HEK293 (cell line): ENCODE measurements around the gene CMKLR1.

ENCODE experiments used
- CTCF ChIA-PET: fragments of 350-600 bp; formaldehyde crosslinking; extraction: SDS; loops from one replicate; lab custom pipeline; 2021; ENCODE audit warnings: antibody characterized with exemption; lab: Yijun Ruan, JAX
- POLR2A ChIA-PET: fragments of 300-600 bp; formaldehyde crosslinking; extraction: SDS; loops from one replicate; lab custom pipeline; 2020; ENCODE audit warnings: antibody characterized with exemption, inconsistent platforms; lab: Yijun Ruan, JAX
- H3K27ac ChIP-seq: fragments of 200-500 bp; sonication (Bioruptor generic); 2 replicates; pipeline ENCODE4 v1.5.1; 2014; ENCODE audit warnings: low read depth, low read length, control low read depth, inconsistent platforms; ENCODE audit errors: extremely low read depth
- H3K36me3 ChIP-seq, 2 experiments: fragments of 200-500 bp in 1 of 2; sonication (Bioruptor generic) in 1 of 2; 1 replicate in 1 of 2; 2 replicates in 1 of 2; pipeline ENCODE4 v1.5.1; 2014 to 2017; ENCODE audit warnings: inconsistent platforms in 2 of 2, low read length in 2 of 2; ENCODE audit not compliant: control insufficient read depth in 2 of 2, insufficient read depth in 1 of 2
- H3K4me1 ChIP-seq: fragments of 200-500 bp; sonication (Bioruptor generic); 2 replicates; pipeline ENCODE4 v1.5.1; 2014; ENCODE audit warnings: mild to moderate bottlenecking, low read length, inconsistent platforms; ENCODE audit not compliant: control insufficient read depth, insufficient read depth
- H3K4me3 ChIP-seq: 2 replicates; pipeline ENCODE4 v1.5.1; 2011; ENCODE audit warnings: low read depth, mild to moderate bottlenecking, control low read depth, low read length, moderate library complexity
- H3K9me3 ChIP-seq: fragments of 200-500 bp; sonication (Bioruptor generic); 2 replicates; pipeline ENCODE4 v1.5.1; 2014; ENCODE audit warnings: low read depth, low read length, inconsistent platforms; ENCODE audit not compliant: control insufficient read depth, insufficient read depth
- ATF2 ChIP-seq: fragments of 450-650 bp; formaldehyde crosslinking; IDR thresholded peaks from 2 replicates; pipeline ENCODE4 v1.5.1; 2016; ENCODE audit warnings: missing biosample characterization, missing genetic modification characterization, low read depth
- BCL11B ChIP-seq: fragments of 450-650 bp; formaldehyde crosslinking; IDR thresholded peaks from 2 replicates; pipeline ENCODE4 v1.5.1; 2016; ENCODE audit warnings: low read depth, missing biosample characterization, missing genetic modification characterization
- PRDM10 ChIP-seq: fragments of 450-650 bp; formaldehyde crosslinking; IDR thresholded peaks from 2 replicates; pipeline ENCODE4 v1.5.1; 2016; ENCODE audit warnings: missing biosample characterization, missing genetic modification characterization
- PRDM4 ChIP-seq: fragments of 450-650 bp; formaldehyde crosslinking; IDR thresholded peaks from 2 replicates; pipeline ENCODE4 v1.5.1; 2017; ENCODE audit warnings: missing biosample characterization, missing genetic modification characterization
- PRDM6 ChIP-seq: fragments of 450-650 bp; formaldehyde crosslinking; IDR thresholded peaks from 2 replicates; pipeline ENCODE4 v1.5.1; 2017; ENCODE audit warnings: missing biosample characterization, missing genetic modification characterization
- SCRT1 ChIP-seq: fragments of 450-650 bp; formaldehyde crosslinking; IDR thresholded peaks from 2 replicates; pipeline ENCODE4 v1.5.1; 2016; ENCODE audit warnings: missing biosample characterization, missing genetic modification characterization, borderline replicate concordance
- YY2 ChIP-seq: fragments of 450-650 bp; formaldehyde crosslinking; IDR thresholded peaks from 2 replicates; pipeline ENCODE4 v1.5.1; 2016; ENCODE audit warnings: missing biosample characterization, missing genetic modification characterization
- ZNF23 ChIP-seq: fragments of 450-650 bp; formaldehyde crosslinking; IDR thresholded peaks from 2 replicates; pipeline ENCODE4 v1.5.1; 2016; ENCODE audit warnings: missing biosample characterization, missing genetic modification characterization, borderline replicate concordance
- ZNF302 ChIP-seq: fragments of 450-650 bp; formaldehyde crosslinking; IDR thresholded peaks from 2 replicates; pipeline ENCODE4 v1.5.1; 2016; ENCODE audit warnings: missing biosample characterization, missing genetic modification characterization, low read depth
- ZNF571 ChIP-seq: fragments of 450-650 bp; formaldehyde crosslinking; IDR thresholded peaks from 2 replicates; pipeline ENCODE4 v1.5.0; 2017; ENCODE audit warnings: missing biosample characterization, missing genetic modification characterization
- ZNF747 ChIP-seq: fragments of 450-650 bp; formaldehyde crosslinking; IDR thresholded peaks from 2 replicates; pipeline ENCODE4 v1.5.1; 2016; ENCODE audit warnings: missing biosample characterization, missing genetic modification characterization
- TF ChIP-seq, protein P1 (sequence below): fragments of 450-650 bp; formaldehyde crosslinking; conservative IDR thresholded peaks from 2 replicates; pipeline ENCODE4 v1.5.1; 2016; ENCODE audit warnings: low read depth, missing biosample characterization, missing genetic modification characterization
- TF ChIP-seq, protein P2 (sequence below): fragments of 450-650 bp; formaldehyde crosslinking; IDR thresholded peaks from 2 replicates; pipeline ENCODE4 v1.5.1; 2016; ENCODE audit warnings: missing biosample characterization, missing genetic modification characterization

Gene CMKLR1

GRCh38 chr12:108297895-108298760, 41.0 kb downstream of the CMKLR1 start:
- H3K4me3 ChIP-seq: no peak overlapping the region
- POLR2A ChIA-PET: no interaction called here
- H3K27ac ChIP-seq: no peak overlapping the region
- H3K4me1 ChIP-seq: no peaks in the 10 kb centered on the region
- TF ChIP-seq ZNF23 (tag by site-specific recombination) (no peak), SCRT1 (no peak), PRDM6 (tag by site-specific recombination) (no peak), ZNF747 (tag by site-specific recombination) (no peak), PRDM4 (tag by site-specific recombination) (no peak), ZNF302 (no peak), YY2 (tag by site-specific recombination) (no peak), PRDM10 (no peak), ZNF571 (tag by site-specific recombination) (no peak), BCL11B (tag by site-specific recombination) (no peak), ATF2 (tag by site-specific recombination) (no peak)
- TF ChIP-seq, protein P1, sequence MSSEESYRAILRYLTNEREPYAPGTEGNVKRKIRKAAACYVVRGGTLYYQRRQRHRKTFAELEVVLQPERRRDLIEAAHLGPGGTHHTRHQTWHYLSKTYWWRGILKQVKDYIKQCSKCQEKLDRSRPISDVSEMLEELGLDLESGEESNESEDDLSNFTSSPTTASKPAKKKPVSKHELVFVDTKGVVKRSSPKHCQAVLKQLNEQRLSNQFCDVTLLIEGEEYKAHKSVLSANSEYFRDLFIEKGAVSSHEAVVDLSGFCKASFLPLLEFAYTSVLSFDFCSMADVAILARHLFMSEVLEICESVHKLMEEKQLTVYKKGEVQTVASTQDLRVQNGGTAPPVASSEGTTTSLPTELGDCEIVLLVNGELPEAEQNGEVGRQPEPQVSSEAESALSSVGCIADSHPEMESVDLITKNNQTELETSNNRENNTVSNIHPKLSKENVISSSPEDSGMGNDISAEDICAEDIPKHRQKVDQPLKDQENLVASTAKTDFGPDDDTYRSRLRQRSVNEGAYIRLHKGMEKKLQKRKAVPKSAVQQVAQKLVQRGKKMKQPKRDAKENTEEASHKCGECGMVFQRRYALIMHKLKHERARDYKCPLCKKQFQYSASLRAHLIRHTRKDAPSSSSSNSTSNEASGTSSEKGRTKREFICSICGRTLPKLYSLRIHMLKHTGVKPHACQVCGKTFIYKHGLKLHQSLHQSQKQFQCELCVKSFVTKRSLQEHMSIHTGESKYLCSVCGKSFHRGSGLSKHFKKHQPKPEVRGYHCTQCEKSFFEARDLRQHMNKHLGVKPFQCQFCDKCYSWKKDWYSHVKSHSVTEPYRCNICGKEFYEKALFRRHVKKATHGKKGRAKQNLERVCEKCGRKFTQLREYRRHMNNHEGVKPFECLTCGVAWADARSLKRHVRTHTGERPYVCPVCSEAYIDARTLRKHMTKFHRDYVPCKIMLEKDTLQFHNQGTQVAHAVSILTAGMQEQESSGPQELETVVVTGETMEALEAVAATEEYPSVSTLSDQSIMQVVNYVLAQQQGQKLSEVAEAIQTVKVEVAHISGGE (tag by site-specific recombination): no peak
- TF ChIP-seq, protein P2, sequence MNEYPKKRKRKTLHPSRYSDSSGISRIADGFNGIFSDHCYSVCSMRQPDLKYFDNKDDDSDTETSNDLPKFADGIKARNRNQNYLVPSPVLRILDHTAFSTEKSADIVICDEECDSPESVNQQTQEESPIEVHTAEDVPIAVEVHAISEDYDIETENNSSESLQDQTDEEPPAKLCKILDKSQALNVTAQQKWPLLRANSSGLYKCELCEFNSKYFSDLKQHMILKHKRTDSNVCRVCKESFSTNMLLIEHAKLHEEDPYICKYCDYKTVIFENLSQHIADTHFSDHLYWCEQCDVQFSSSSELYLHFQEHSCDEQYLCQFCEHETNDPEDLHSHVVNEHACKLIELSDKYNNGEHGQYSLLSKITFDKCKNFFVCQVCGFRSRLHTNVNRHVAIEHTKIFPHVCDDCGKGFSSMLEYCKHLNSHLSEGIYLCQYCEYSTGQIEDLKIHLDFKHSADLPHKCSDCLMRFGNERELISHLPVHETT (tag by site-specific recombination): no peak
- TF ChIP-seq, all 188 proteins: peak for 0
- CTCF ChIA-PET: interaction anchor here (1.2 kb wide), 1 partner anchor 19 kb away, joined by 3 read pairs; no protein-coding TSS in a partner anchor
- Histone ChIP-seq H3K9me3 (no peaks in the 10 kb centered on the region), H3K36me3 (no peaks in the 10 kb centered on the region)
